ENCODE measurements around the gene UTS2B. TPM values are rescaled to one million over a fixed set of nuclear protein-coding genes. Genes with fewer than 3 reads are reported as not detected.

Gene UTS2B
- total and polyA plus RNA-seq, 10 of the 15 experiments (the other 5 are each of a cell fraction or from before 2014, with no cell fraction given): 0.15 to 0.72 (median 0.44) TPM

- no peak for TF ChIP-seq HSF1 (IDR thresholded peaks at IDR 0.05; ENCODE audit: low read depth, low read length)
- no peak for TF ChIP-seq IRF5 (IDR thresholded peaks at IDR 0.05; ENCODE audit: borderline replicate concordance)
- no peak for TF ChIP-seq POLR2AphosphoS2 (IDR thresholded peaks at IDR 0.05; ENCODE audit: low read depth, low read length)
- TF ChIP-seq CEBPB (IDR thresholded peaks at IDR 0.05; ENCODE audit: borderline replicate concordance in 1 of 2, low read depth in 2 of 2, low read length in 2 of 2): no peak
- no peak for TF ChIP-seq E2F8 (IDR thresholded peaks at IDR 0.05; ENCODE audit: low read depth, partially characterized antibody)
- no peak for TF ChIP-seq SREBF2 (IDR thresholded peaks at IDR 0.05; ENCODE audit: low read length)
- no peak for TF ChIP-seq HDAC2 (IDR thresholded peaks at IDR 0.05)
- no peak for TF ChIP-seq ASH2L (IDR thresholded peaks at IDR 0.05; ENCODE audit: borderline replicate concordance, low read depth)
- TF ChIP-seq RELB (IDR thresholded peaks at IDR 0.05; ENCODE audit: low read depth): peak; percentile 48; the same call in 1 of the 2 replicates
- TF ChIP-seq CEBPZ (IDR thresholded peaks at IDR 0.05; ENCODE audit: low read depth, low read length): no peak
- no peak for TF ChIP-seq BHLHE40 (IDR thresholded peaks at IDR 0.05; ENCODE audit: borderline replicate concordance in 1 of 2, low read depth in 2 of 2, low read length in 1 of 2)
- no peak for TF ChIP-seq IRF4 (IDR thresholded peaks at IDR 0.05; ENCODE audit: low read depth, low read length)
- no peak for TF ChIP-seq MTA3 (IDR thresholded peaks at IDR 0.05; ENCODE audit: borderline replicate concordance, low read length)
These were observed 29.3 kb downstream of the UTS2B start (continued) for GRCh38 chr3:191301017-191301416.
